ENCODE results near the gene STK4.

GRCh38 chr20:45087814-45088213, 121.5 kb downstream of the STK4 start:
- TF ChIP-seq POLR2AphosphoS5 (IDR thresholded peaks at IDR 0.05; ENCODE audit: low read depth, low read length) (no peak), TAF1 (IDR thresholded peaks at IDR 0.05; ENCODE audit: borderline replicate concordance, low read depth, low read length) (no peak), POLR2A (IDR thresholded peaks at IDR 0.05; ENCODE audit: low read depth, low read length) (no peak)
